CD14-positive monocyte (primary cell): ENCODE measurements around the gene UPF3B. TPM values are rescaled to one million over a fixed set of nuclear protein-coding genes. Genes with fewer than 3 reads are reported as not detected.

Experiments
- DNase-seq, 3 donors: peaks; one replicate each; pipeline ENCODE4 v3.0.0-alpha.2; 2011 to 2022
- H2AFZ ChIP-seq: 2 replicates; pipeline ENCODE4 v1.6.0; 2012; ENCODE audit warnings: mild to moderate bottlenecking, low read depth, low read length, inconsistent platforms; ENCODE audit not compliant: insufficient read depth, poor library complexity, severe bottlenecking
- H3K27ac ChIP-seq, 2 donors: 1 replicate in 1 of 2; 2 replicates in 1 of 2; pipeline ENCODE4 v1.5.1; 2012 to 2013; ENCODE audit warnings: low read length in 2 of 2, control low read depth in 1 of 2, inconsistent platforms in 1 of 2, low read depth in 1 of 2, mild to moderate bottlenecking in 1 of 2
- H3K27me3 ChIP-seq, 2 donors: one replicate each; pipeline versions ENCODE4 v1.6.0 to v1.6.1; 2011 to 2013; ENCODE audit warnings: low read length in 2 of 2; ENCODE audit not compliant: control insufficient read depth in 2 of 2, insufficient read depth in 2 of 2
- H3K36me3 ChIP-seq, 2 donors: replicated peaks in 1 of 2; 1 replicate in 1 of 2; 2 replicates in 1 of 2; pipeline versions ENCODE4 v1.5.1 to v1.6.1; 2012 to 2013; ENCODE audit warnings: low read length in 2 of 2, control low read depth in 1 of 2, inconsistent platforms in 1 of 2, mild to moderate bottlenecking in 1 of 2; ENCODE audit not compliant: insufficient read depth in 2 of 2, control insufficient read depth in 1 of 2
- H3K4me1 ChIP-seq, 2 donors: 1 replicate in 1 of 2; 2 replicates in 1 of 2; pipeline versions ENCODE4 v1.5.1 to v1.6.1; 2012 to 2013; ENCODE audit warnings: low read length in 2 of 2, control low read depth in 1 of 2, inconsistent platforms in 1 of 2, mild to moderate bottlenecking in 1 of 2, moderate library complexity in 1 of 2; ENCODE audit not compliant: insufficient read depth in 2 of 2, control insufficient read depth in 1 of 2
- H3K4me2 ChIP-seq: replicated peaks from 2 replicates; pipeline ENCODE3; 2012; ENCODE audit warnings: low read length, moderate library complexity, mild to moderate bottlenecking; ENCODE audit not compliant: poor library complexity, severe bottlenecking; ENCODE audit errors: extremely low read depth
- H3K4me3 ChIP-seq, 3 experiments: fragments of 200-600 bp in 1 of 3; sonication (generic) in 1 of 3; replicated peaks in 1 of 3; 1 replicate in 2 of 3; 2 replicates in 1 of 3; pipeline ENCODE4 v1.5.1; 2011 to 2013; ENCODE audit warnings: low read length in 3 of 3, mild to moderate bottlenecking in 3 of 3, control low read depth in 2 of 3, low read depth in 2 of 3, inconsistent platforms in 1 of 3, moderate library complexity in 1 of 3
- H3K79me2 ChIP-seq: 2 replicates; pipeline ENCODE4 v1.6.0; 2012; ENCODE audit warnings: mild to moderate bottlenecking, control low read depth, inconsistent platforms, low read length, moderate library complexity; ENCODE audit not compliant: insufficient read depth
- H3K9ac ChIP-seq: 2 replicates; pipeline ENCODE4 v1.6.0; 2017; ENCODE audit warnings: low read length, mild to moderate bottlenecking; ENCODE audit not compliant: insufficient read depth, poor library complexity, severe bottlenecking
- H3K9me3 ChIP-seq, 2 donors: replicated peaks in 1 of 2; 1 replicate in 1 of 2; 2 replicates in 1 of 2; pipeline versions ENCODE4 v1.5.1 to v1.6.1; 2012 to 2013; ENCODE audit warnings: low read length in 2 of 2, control low read depth in 1 of 2; ENCODE audit not compliant: control insufficient read depth in 1 of 2, insufficient read depth in 1 of 2
- H4K20me1 ChIP-seq: 2 replicates; pipeline ENCODE4 v1.6.0; 2012; ENCODE audit warnings: mild to moderate bottlenecking, low read length, control low read depth, moderate library complexity; ENCODE audit not compliant: insufficient read depth
- H3K27ac Mint-ChIP-seq, 7 donors: one replicate each; pipeline ENCODE4 v1.8.0; 2020; ENCODE audit warnings: mild to moderate bottlenecking in 7 of 7, mixed read lengths in 7 of 7, moderate library complexity in 6 of 7, inconsistent platforms in 2 of 7
- H3K27me3 Mint-ChIP-seq, 3 donors: one replicate each; pipeline ENCODE4 v1.8.0; 2021 to 2022; ENCODE audit warnings: low read depth in 3 of 3, mild to moderate bottlenecking in 3 of 3, mixed read lengths in 3 of 3, moderate library complexity in 3 of 3, inconsistent platforms in 1 of 3
- H3K36me3 Mint-ChIP-seq, 2 donors: one replicate each; pipeline ENCODE4 v1.8.0; 2020; ENCODE audit warnings: mixed read lengths in 2 of 2, inconsistent platforms in 1 of 2, mild to moderate bottlenecking in 1 of 2
- H3K4me1 Mint-ChIP-seq: one replicate; pipeline ENCODE4 v1.8.0; 2020; ENCODE audit warnings: mild to moderate bottlenecking, mixed read lengths
- H3K4me3 Mint-ChIP-seq, 2 donors: one replicate each; pipeline ENCODE4 v1.8.0; 2020; ENCODE audit warnings: mild to moderate bottlenecking in 2 of 2, mixed read lengths in 2 of 2, moderate library complexity in 1 of 2
- H3K9me3 Mint-ChIP-seq, 7 donors: one replicate each; pipeline ENCODE4 v1.8.0; 2020 to 2022; ENCODE audit warnings: mixed read lengths in 7 of 7, mild to moderate bottlenecking in 6 of 7, moderate library complexity in 6 of 7, inconsistent platforms in 2 of 7
- CTCF ChIP-seq: fragments of 200-600 bp; IDR thresholded peaks from one replicate; pipeline ENCODE4 v1.8.0; 2022; ENCODE audit warnings: antibody characterized with exemption, mild to moderate bottlenecking
- WGBS: methylation state at CpG from one replicate; pipeline ENCODE4 v1.1.5; 2013; ENCODE audit warnings: missing lambda C conversion rate; ENCODE audit not compliant: insufficient coverage; 5-methylcytosine and 5-hydroxymethylcytosine counted together
- intact Hi-C, 2 donors: fragments of 100-400 bp; cut with micrococcal nuclease; formaldehyde crosslinking; loops; one replicate each; pipeline versions ENCODE4 v1.15.0 to v1.15.1; 2023
- polyA minus RNA-seq: library from RNA; depleted of rRNA, polyadenylated mRNA; stranded (reverse); fragments of >200 nt; gene quantifications from 2 replicates; pipeline ENCODE4 v1.2.3, GENCODE V29; 2012
- polyA plus RNA-seq, 3 donors: library from polyadenylated mRNA; depleted of rRNA in 1 of 3; unstranded in 2 of 3; stranded (reverse) in 1 of 3; fragments of 300-500 nt in 2 of 3; fragments of >200 nt in 1 of 3; fragmentation: Illumina TruSeq in 2 of 3; gene quantifications; 1 replicate in 2 of 3; 2 replicates in 1 of 3; pipeline ENCODE4 v1.2.3, GENCODE V29; 2012 to 2021
- total RNA-seq, 12 experiments: library from RNA in 1 of 12; stranded (reverse) in 1 of 12; fragments of 120-200 nt in 1 of 12; gene quantifications; one replicate each; pipeline ENCODE4 v1.2.4 and lab custom pipeline; 2013 to 2026; ENCODE audit warnings: mixed read lengths in 6 of 12, inconsistent platforms in 1 of 12

Gene UPF3B
- total RNA-seq (2013) = 3.6 TPM
- polyA plus RNA-seq = 1 to 10 TPM; 2.1 to 4.2 (median 2.5) TPM
- polyA minus RNA-seq = 0.55 and 1.1 TPM in 2 replicates
- 5.8 to 13.6 (median 10.6) reads per million in 11 experiments for total RNA-seq (lab: John Stamatoyannopoulos, UW)

GRCh38 chrX:119852382-119853353 lies at the start of gene UPF3B:
TSS of gene UPF3B (minus strand) at chrX:119852963. CDS start at chrX:119852928, 35 bp downstream.
- H3K4me3 Mint-ChIP-seq = peak within 1 kb of the TSS; percentile 95 to 96
- intact Hi-C loops = no loop called here

More at GRCh38 chrX:119852382-119853353, at the start of gene UPF3B:
- Histone ChIP-seq H3K27ac (peak within 1 kb of the TSS; percentile 83 to 95), H3K36me3 (peaks cover 12 to 24% of the 10 kb centered on the region in 2 donors), H3K79me2 (peaks cover 10% of the 10 kb centered on the region), H3K9me3 (no peaks in the 10 kb centered on the region), H2AFZ (peak within 1 kb of the TSS; percentile 87), H3K4me2 (peak within 1 kb of the TSS; percentile 80), H3K27me3 (no peaks in the 10 kb centered on the region), H3K4me3 (peak within 1 kb of the TSS; percentile 69 to 94 (median 88)), H3K9ac (peak within 1 kb of the TSS; percentile 79), H3K4me1 (peaks cover 11 to 15% of the 10 kb centered on the region in 2 donors), H4K20me1 (no peaks in the 10 kb centered on the region)
- H3K4me1 Mint-ChIP-seq = peaks cover 10% of the 10 kb centered on the region
- H3K27ac Mint-ChIP-seq = peak within 1 kb of the TSS; percentile 92 to 98 (median 96)
- TF ChIP-seq CTCF = no peak
- peaks cover 19 to 29% of the 10 kb centered on the region in 2 donors for H3K36me3 Mint-ChIP-seq
- peaks cover 0 to 14% (median 0%) of the 10 kb centered on the region in 3 donors for H3K27me3 Mint-ChIP-seq
- peaks cover 0 to 6% (median 0%) of the 10 kb centered on the region in 7 donors for H3K9me3 Mint-ChIP-seq
- DNase-seq = peak; percentile 93 to 97 (median 94)
- WGBS = 0% methylated on average over 13 of the region's 54 CpGs
